Fibroblast of peridontal ligament (primary cell): ENCODE results near the gene SPRING1.

ENCODE experiments used
- DNase-seq: peaks from one replicate; pipeline ENCODE4 v3.0.0-alpha.2; 2010; ENCODE audit errors: extremely low read depth

SPRING1 gene

GRCh38 chr12:116708826-116709756, 28.8 kb downstream of the SPRING1 start:
- peak; percentile 78 for DNase-seq

GRCh38 chr12:116707751-116708150, 30.1 kb downstream of the SPRING1 start:
- DNase-seq, result no peak

- peak; percentile 65 for DNase-seq
Observed at GRCh38 chr12:116703214-116703795, 34.6 kb downstream of the SPRING1 start.

GRCh38 chr12:116701432-116701831, 36.4 kb downstream of the SPRING1 start:
- DNase-seq, result no peak

GRCh38 chr12:116700066-116700465, 37.8 kb downstream of the SPRING1 start:
- DNase-seq, result no peak

GRCh38 chr12:116698554-116699075, 39.3 kb downstream of the SPRING1 start:
- DNase-seq, result no peak

GRCh38 chr12:116698116-116698515, 39.8 kb downstream of the SPRING1 start:
- DNase-seq, result no peak

- DNase-seq, result no peak
Observed at GRCh38 chr12:116697716-116698115, 40.2 kb downstream of the SPRING1 start.

GRCh38 chr12:116697305-116697704, 40.6 kb downstream of the SPRING1 start:
- DNase-seq, result no peak

- no peak for DNase-seq
Observed at GRCh38 chr12:116695464-116695725, 42.5 kb downstream of the SPRING1 start.

GRCh38 chr12:116694653-116695463, 43.0 kb downstream of the SPRING1 start:
- DNase-seq, result no peak

GRCh38 chr12:116693286-116694227, 44.3 kb downstream of the SPRING1 start:
- DNase-seq, result no peak

- DNase-seq, result no peak
Observed at GRCh38 chr12:116692605-116693004, 45.3 kb downstream of the SPRING1 start.

GRCh38 chr12:116691636-116692035, 46.2 kb downstream of the SPRING1 start:
- DNase-seq, result no peak

- no peak for DNase-seq
Observed at GRCh38 chr12:116691205-116691604, 46.7 kb downstream of the SPRING1 start.

GRCh38 chr12:116689979-116690744, 47.7 kb downstream of the SPRING1 start:
- DNase-seq, result no peak

GRCh38 chr12:116689521-116689920, 48.3 kb downstream of the SPRING1 start:
- no peak for DNase-seq
